ENCODE data around the gene OSBP.

Gene OSBP

DNA sequence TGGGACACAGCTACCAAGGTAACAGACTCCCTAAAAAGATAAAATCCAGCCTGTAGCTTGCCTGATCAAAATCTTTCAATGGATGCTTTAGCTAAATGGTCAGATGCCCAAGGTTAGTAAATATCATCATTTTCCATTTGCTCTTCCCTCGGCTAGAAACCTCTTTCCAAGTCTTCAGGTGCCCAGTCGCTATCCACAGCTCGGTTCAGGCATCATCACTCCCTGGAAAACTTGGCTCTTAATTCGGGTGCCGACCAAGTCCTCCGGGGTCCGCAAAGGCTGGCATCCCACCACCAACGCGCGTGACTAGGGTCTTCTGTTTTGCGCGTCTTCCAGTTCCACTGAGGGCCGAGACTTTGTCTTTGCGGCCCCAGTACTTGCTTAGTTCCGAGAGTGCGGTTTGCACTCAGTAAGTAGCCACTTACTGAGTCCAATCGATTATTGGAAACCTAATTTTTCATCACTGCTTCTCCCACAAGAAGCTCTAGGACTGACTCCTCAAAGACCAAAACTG, 59.9 kb downstream of the OSBP start:
- TF ChIP-seq, protein P1, sequence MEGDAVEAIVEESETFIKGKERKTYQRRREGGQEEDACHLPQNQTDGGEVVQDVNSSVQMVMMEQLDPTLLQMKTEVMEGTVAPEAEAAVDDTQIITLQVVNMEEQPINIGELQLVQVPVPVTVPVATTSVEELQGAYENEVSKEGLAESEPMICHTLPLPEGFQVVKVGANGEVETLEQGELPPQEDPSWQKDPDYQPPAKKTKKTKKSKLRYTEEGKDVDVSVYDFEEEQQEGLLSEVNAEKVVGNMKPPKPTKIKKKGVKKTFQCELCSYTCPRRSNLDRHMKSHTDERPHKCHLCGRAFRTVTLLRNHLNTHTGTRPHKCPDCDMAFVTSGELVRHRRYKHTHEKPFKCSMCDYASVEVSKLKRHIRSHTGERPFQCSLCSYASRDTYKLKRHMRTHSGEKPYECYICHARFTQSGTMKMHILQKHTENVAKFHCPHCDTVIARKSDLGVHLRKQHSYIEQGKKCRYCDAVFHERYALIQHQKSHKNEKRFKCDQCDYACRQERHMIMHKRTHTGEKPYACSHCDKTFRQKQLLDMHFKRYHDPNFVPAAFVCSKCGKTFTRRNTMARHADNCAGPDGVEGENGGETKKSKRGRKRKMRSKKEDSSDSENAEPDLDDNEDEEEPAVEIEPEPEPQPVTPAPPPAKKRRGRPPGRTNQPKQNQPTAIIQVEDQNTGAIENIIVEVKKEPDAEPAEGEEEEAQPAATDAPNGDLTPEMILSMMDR (IDR thresholded peaks at IDR 0.05; ENCODE audit: control insufficient read depth, extremely low read depth, insufficient read depth), result no peak
- peak overlapping the region; percentile 54 for H3K4me3 ChIP-seq (ENCODE audit: low read depth, low read length)
- no peak for DNase-seq (ENCODE audit: low read depth)

DNA sequence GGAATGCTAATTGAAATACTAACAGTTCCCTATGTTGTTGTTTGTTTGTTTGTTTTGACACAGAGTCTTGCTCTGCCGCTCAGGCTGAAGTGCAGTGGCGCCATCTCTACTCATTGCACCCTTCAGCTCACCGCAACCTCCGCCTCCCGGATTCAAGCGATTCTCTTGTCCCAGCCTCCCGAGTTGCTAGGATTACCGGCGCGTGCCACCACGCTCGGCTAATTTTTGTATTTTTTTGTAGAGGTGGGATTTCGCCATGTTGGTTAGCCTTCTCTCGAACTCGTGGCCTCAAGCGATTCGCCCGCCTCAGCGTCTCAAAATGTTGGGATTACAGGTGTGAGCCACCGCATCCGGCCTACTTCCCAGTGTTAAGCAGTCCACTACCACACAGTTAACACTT, 62.3 kb downstream of the OSBP start:
- no peak overlapping the region for H3K4me3 ChIP-seq (ENCODE audit: low read depth, low read length)
- TF ChIP-seq, protein P1 (IDR thresholded peaks at IDR 0.05; ENCODE audit: control insufficient read depth, extremely low read depth, insufficient read depth), result no peak
- no peak for DNase-seq (ENCODE audit: low read depth)

DNA sequence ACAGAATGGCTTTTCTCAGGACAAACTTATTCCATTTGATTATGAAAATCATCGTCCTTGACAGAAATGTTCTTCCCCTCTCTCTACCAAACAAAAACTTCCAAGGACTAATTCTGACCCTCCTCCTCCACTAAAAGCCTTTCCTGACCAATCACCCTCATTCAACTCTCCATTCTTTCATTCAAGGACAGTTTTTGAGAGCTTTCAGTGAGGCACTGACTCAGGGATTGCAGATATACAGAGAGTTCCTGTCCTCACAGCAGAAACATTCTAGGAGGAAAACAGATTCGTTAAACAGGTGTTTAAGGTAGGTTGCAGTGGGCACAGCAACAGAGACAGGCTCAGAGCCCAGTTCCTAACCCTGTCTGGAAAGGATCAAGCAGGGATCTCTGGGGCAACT, 62.7 kb downstream of the OSBP start:
- H3K4me3 ChIP-seq (ENCODE audit: low read depth, low read length), result no peak overlapping the region
- no peak for DNase-seq (ENCODE audit: low read depth)
- TF ChIP-seq, protein P1 (IDR thresholded peaks at IDR 0.05; ENCODE audit: control insufficient read depth, extremely low read depth, insufficient read depth), result no peak

DNA sequence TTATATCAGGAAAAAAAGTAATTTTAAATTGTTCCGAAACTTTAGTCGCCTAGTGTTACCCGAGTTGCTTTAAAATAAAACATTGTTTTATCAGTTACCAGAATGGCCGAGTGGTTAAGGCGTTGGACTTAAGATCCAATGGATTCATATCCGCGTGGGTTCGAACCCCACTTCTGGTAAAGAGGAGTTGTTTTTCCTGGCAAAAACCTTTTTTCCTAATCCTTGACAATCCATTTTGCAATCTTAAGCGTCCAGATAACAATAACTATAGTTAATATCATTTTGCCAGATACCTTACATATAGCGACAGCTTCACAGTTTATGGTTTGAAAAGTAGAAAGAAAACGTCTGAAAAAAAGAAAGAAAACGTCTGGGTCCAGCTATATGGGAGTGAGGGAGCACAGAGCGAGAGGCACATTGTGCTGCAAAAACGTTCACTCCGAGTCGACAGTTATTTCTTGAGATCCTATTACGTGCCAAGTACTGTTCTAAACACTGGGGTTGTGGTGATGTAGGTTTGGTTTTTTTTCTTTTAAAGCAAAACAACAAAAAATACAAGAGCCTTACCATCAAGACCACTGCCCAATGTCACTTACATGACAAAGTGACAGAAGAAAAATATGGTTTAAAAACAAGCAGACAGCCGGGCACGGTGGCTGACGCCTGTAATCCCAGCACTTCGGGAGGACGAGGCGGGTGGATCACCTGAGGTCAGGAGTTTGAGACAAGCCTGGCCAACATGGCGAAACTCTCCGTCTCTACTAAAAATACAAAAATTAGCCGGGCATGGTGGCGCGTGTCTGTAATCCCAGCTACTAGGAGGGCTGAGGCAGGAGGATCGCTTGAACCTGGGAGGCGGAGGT, 63.7 kb downstream of the OSBP start:
- TF ChIP-seq, protein P1 (IDR thresholded peaks at IDR 0.05; ENCODE audit: control insufficient read depth, extremely low read depth, insufficient read depth), result no peak
- no peak for DNase-seq (ENCODE audit: low read depth)
- peak overlapping the region; percentile 62 for H3K4me3 ChIP-seq (ENCODE audit: low read depth, low read length)

DNA sequence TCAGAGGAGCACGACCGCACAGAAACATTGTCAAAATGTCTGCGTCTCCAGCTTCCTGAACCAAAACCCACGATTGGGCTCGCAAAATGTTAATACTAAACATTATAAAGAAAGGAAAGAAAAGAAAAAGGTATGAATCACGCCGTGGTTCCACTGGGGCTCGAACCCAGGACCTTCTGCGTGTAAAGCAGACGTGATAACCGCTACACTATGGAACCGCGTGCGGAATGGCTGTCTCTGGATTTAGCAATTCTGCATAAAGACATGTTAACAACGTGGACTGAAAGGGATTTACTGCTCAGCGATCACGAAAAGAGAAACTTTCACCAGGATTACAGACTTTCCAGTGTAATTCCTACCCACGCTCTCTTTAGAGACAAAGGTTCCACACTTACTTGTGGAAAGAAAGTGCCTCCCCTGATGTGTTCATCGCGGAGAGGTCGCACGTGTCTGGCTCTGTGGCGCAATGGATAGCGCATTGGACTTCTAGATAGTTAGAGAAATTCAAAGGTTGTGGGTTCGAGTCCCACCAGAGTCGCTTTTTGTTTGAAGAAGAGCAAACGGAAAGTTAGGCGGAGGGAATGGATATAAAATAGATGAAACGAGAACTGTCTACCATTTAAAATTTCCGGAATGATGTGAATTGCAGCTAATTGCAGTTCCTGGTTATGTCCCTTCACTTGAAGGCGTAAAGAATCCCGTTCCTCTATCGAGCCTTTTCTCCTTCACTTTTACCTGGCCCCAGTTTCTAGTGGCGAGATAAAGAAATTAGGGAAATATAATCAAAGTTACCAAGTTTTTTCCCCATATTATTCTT, 64.5 kb downstream of the OSBP start:
- TF ChIP-seq, protein P1 (IDR thresholded peaks at IDR 0.05; ENCODE audit: control insufficient read depth, extremely low read depth, insufficient read depth), result no peak
- H3K4me3 ChIP-seq (ENCODE audit: low read depth, low read length), result peak overlapping the region; percentile 62
- DNase-seq (ENCODE audit: low read depth), result peak; percentile 83

DNA sequence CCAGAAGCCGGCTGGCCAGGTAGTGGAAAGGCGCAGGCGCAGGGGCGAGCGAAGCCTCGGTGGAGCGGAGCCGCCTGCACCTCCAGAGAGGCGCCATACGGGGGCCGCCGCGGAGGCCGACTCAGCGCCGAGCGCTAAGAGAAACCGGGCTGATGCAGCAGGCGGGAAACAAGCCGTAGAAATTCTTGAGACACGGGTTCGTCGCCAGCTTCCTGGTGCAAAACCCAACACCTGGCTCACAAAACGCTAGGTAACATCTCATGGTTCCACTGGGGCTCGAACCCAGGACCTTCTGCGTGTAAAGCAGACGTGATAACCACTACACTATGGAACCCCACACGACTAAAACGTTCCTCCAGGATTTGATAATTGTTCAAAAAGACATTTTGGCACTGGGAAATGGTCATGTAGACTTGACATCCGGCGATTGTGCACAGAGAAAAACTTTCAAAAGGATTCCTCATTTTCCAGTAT, 65.2 kb downstream of the OSBP start:
- TF ChIP-seq, protein P1 (IDR thresholded peaks at IDR 0.05; ENCODE audit: control insufficient read depth, extremely low read depth, insufficient read depth), result peak; percentile 37
- peak; percentile 93 for DNase-seq (ENCODE audit: low read depth)

More for the DNA sequence above, 65.2 kb downstream of the OSBP start:
- peak overlapping the region; percentile 62 for H3K4me3 ChIP-seq (ENCODE audit: low read depth, low read length)

Data from LNCaP clone FGC (cell line).